Measurements from ENCODE around the gene NOTCH4.

Gene NOTCH4

GRCh38 chr6:32167761-32168262 lies 56.1 kb downstream of the NOTCH4 start:
- H3K9ac ChIP-seq (ENCODE audit: low read length), result no peak overlapping the region
- no peak for DNase-seq
- H3K4me3 ChIP-seq (ENCODE audit: low read length), result no peak overlapping the region
- no peak overlapping the region for H2AFZ ChIP-seq (ENCODE audit: low read length)
- H3K9me2 ChIP-seq (replicated peaks; ENCODE audit: insufficient read depth, low read length), result no peaks in the 10 kb centered on the region
- no peaks in the 10 kb centered on the region for H3K79me2 ChIP-seq (ENCODE audit: low read length)
- no peaks in the 10 kb centered on the region for H3K9me3 ChIP-seq (replicated peaks; ENCODE audit: insufficient read depth, low read length)
- H3K27ac ChIP-seq (ENCODE audit: low read length), result no peak overlapping the region
- no peak overlapping the region for H3K4me2 ChIP-seq (ENCODE audit: low read depth, low read length)
- H4K20me1 ChIP-seq (ENCODE audit: insufficient read depth, low read length), result no peaks in the 10 kb centered on the region
- H3K36me3 ChIP-seq (replicated peaks; ENCODE audit: insufficient read depth, low read length), result no peaks in the 10 kb centered on the region
- H3K4me1 ChIP-seq (ENCODE audit: low read length), result no peaks in the 10 kb centered on the region
- TF ChIP-seq EZH2 (optimal IDR thresholded peaks at IDR 0.05; ENCODE audit: low read depth, low read length) (no peak), EZH2phosphoT487 (IDR thresholded peaks at IDR 0.05; ENCODE audit: low read length) (no peak), CTCF (IDR thresholded peaks at IDR 0.05; ENCODE audit: low read length) (no peak)
- no peaks in the 10 kb centered on the region for H3F3A ChIP-seq (ENCODE audit: insufficient read depth, low read length)
- H3K27me3 ChIP-seq (replicated peaks; ENCODE audit: insufficient read depth, low read length), result no peaks in the 10 kb centered on the region

GRCh38 chr6:32167154-32167760 lies 56.6 kb downstream of the NOTCH4 start:
- Histone ChIP-seq H3K27me3 (replicated peaks; ENCODE audit: insufficient read depth, low read length) (no peaks in the 10 kb centered on the region), H3K4me2 (ENCODE audit: low read depth, low read length) (no peak overlapping the region), H3K4me1 (ENCODE audit: low read length) (no peaks in the 10 kb centered on the region), H3F3A (ENCODE audit: insufficient read depth, low read length) (no peaks in the 10 kb centered on the region), H3K27ac (ENCODE audit: low read length) (no peak overlapping the region), H3K79me2 (ENCODE audit: low read length) (no peaks in the 10 kb centered on the region), H4K20me1 (ENCODE audit: insufficient read depth, low read length) (no peaks in the 10 kb centered on the region), H3K9ac (ENCODE audit: low read length) (no peak overlapping the region), H3K9me3 (replicated peaks; ENCODE audit: insufficient read depth, low read length) (no peaks in the 10 kb centered on the region), H3K4me3 (ENCODE audit: low read length) (no peak overlapping the region), H3K36me3 (replicated peaks; ENCODE audit: insufficient read depth, low read length) (no peaks in the 10 kb centered on the region), H2AFZ (ENCODE audit: low read length) (no peak overlapping the region), H3K9me2 (replicated peaks; ENCODE audit: insufficient read depth, low read length) (no peaks in the 10 kb centered on the region)
- TF ChIP-seq EZH2phosphoT487 (IDR thresholded peaks at IDR 0.05; ENCODE audit: low read length) (no peak), CTCF (IDR thresholded peaks at IDR 0.05; ENCODE audit: low read length) (no peak)
- DNase-seq, result no peak

- no peak overlapping the region for H3K9ac ChIP-seq (ENCODE audit: low read length)
- no peaks in the 10 kb centered on the region for H3K4me1 ChIP-seq (ENCODE audit: low read length)
- no peaks in the 10 kb centered on the region for H3K27me3 ChIP-seq (replicated peaks; ENCODE audit: insufficient read depth, low read length)
- no peak overlapping the region for H3K4me3 ChIP-seq (ENCODE audit: low read length)
- H3K79me2 ChIP-seq (ENCODE audit: low read length), result no peaks in the 10 kb centered on the region
- DNase-seq, result no peak
- no peak overlapping the region for H3K27ac ChIP-seq (ENCODE audit: low read length)
- H3K36me3 ChIP-seq (replicated peaks; ENCODE audit: insufficient read depth, low read length), result no peaks in the 10 kb centered on the region
- no peaks in the 10 kb centered on the region for H3K9me3 ChIP-seq (replicated peaks; ENCODE audit: insufficient read depth, low read length)
- H4K20me1 ChIP-seq (ENCODE audit: insufficient read depth, low read length), result no peaks in the 10 kb centered on the region
- H3K4me2 ChIP-seq (ENCODE audit: low read depth, low read length), result no peak overlapping the region
- H3K9me2 ChIP-seq (replicated peaks; ENCODE audit: insufficient read depth, low read length), result no peaks in the 10 kb centered on the region
- no peak overlapping the region for H2AFZ ChIP-seq (ENCODE audit: low read length)
- H3F3A ChIP-seq (ENCODE audit: insufficient read depth, low read length), result no peaks in the 10 kb centered on the region
- TF ChIP-seq EZH2 (optimal IDR thresholded peaks at IDR 0.05; ENCODE audit: low read depth, low read length) (no peak), CTCF (IDR thresholded peaks at IDR 0.05; ENCODE audit: low read length) (no peak), EZH2phosphoT487 (IDR thresholded peaks at IDR 0.05; ENCODE audit: low read length) (no peak)
Observed at GRCh38 chr6:32166411-32167061, 57.3 kb downstream of the NOTCH4 start.

Measured in MM.1S (cell line).